ENCODE data around the gene PTPRA.

PTPRA gene

GRCh38 chr20:2995796-2996195, 122.5 kb downstream of the PTPRA start:
- H3K4me3 ChIP-seq (ENCODE audit: low read depth, low read length) = no peak overlapping the region
- DNase-seq (ENCODE audit: low read depth) = no peak
- TF ChIP-seq, protein P1, sequence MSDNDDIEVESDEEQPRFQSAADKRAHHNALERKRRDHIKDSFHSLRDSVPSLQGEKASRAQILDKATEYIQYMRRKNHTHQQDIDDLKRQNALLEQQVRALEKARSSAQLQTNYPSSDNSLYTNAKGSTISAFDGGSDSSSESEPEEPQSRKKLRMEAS (IDR thresholded peaks at IDR 0.05; ENCODE audit: low read depth, low read length) = no peak
- TF ChIP-seq, protein P2, sequence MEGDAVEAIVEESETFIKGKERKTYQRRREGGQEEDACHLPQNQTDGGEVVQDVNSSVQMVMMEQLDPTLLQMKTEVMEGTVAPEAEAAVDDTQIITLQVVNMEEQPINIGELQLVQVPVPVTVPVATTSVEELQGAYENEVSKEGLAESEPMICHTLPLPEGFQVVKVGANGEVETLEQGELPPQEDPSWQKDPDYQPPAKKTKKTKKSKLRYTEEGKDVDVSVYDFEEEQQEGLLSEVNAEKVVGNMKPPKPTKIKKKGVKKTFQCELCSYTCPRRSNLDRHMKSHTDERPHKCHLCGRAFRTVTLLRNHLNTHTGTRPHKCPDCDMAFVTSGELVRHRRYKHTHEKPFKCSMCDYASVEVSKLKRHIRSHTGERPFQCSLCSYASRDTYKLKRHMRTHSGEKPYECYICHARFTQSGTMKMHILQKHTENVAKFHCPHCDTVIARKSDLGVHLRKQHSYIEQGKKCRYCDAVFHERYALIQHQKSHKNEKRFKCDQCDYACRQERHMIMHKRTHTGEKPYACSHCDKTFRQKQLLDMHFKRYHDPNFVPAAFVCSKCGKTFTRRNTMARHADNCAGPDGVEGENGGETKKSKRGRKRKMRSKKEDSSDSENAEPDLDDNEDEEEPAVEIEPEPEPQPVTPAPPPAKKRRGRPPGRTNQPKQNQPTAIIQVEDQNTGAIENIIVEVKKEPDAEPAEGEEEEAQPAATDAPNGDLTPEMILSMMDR (IDR thresholded peaks at IDR 0.05; ENCODE audit: low read depth, low read length) = no peak
- TF ChIP-seq MYC (IDR thresholded peaks at IDR 0.05; ENCODE audit: low read depth, low read length) = no peak
- TF ChIP-seq POLR2A (IDR thresholded peaks at IDR 0.05; ENCODE audit: extremely low read depth, insufficient read length) = no peak

DNA sequence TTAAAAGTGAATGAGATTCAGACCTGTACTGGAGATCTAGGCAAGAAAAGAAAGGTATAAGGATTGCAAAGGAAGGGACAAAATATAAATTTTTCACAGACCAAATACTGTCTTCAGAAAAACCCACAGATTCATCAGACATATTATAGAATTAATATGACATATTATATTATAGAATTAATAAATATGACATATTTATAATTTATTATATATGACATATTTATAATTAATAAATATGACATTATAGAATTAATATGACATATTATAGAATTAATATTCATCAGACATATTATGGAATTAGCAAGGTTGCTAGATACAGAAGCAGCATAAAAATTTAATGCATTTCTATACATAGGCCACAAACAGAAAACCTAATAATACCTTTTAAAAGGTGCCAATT, 125.4 kb downstream of the PTPRA start:
- TF ChIP-seq POLR2A (IDR thresholded peaks at IDR 0.05; ENCODE audit: extremely low read depth, insufficient read length) (no peak), MYC (IDR thresholded peaks at IDR 0.05; ENCODE audit: low read depth, low read length) (no peak)
- TF ChIP-seq, protein P1 (IDR thresholded peaks at IDR 0.05; ENCODE audit: low read depth, low read length) = no peak
- TF ChIP-seq, protein P2 (IDR thresholded peaks at IDR 0.05; ENCODE audit: low read depth, low read length) = no peak
- no peak for DNase-seq (ENCODE audit: low read depth)
- no peak overlapping the region for H3K4me3 ChIP-seq (ENCODE audit: low read depth, low read length)

DNA sequence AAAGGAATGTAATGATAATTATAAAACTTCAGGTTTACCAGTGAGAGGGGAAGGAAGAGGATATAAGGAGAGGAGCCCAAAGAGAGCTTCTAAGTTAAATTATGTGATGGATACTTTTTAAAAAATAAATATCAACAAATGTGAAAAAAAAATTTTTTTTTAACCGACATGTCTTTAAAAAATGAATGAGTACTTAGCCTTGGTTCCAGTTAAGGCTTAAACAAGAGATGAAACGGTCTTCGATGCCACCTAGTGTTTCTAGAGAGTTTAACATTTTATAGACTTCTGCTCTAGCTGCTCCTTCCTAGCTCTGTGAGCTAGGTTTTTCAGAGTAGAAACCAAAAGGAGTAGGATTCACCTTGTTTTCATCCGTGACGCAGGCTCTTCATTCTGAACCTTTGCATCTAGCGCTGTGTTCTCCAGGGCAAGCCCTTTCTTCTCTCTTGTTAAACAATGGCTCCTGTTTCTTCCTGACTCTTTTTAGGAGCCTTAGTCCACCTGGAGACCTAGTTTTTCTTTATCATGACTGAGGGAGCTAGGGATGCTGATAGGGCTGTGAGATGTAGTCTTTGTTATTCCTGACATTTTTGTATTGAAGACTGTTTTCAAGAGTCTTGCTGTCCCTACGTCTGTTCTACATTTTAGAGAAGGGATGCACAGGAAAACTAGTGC, 127.7 kb downstream of the PTPRA start:
- peak; percentile 76 for DNase-seq (ENCODE audit: low read depth)
- TF ChIP-seq, protein P2 (IDR thresholded peaks at IDR 0.05; ENCODE audit: low read depth, low read length) = peak; percentile 37
- TF ChIP-seq, protein P1 (IDR thresholded peaks at IDR 0.05; ENCODE audit: low read depth, low read length) = no peak
- TF ChIP-seq MYC (IDR thresholded peaks at IDR 0.05; ENCODE audit: low read depth, low read length) (0 out of 2 replicates have a peak, but pooled peaks have one; percentile 13), POLR2A (IDR thresholded peaks at IDR 0.05; ENCODE audit: extremely low read depth, insufficient read length) (no peak)
- H3K4me3 ChIP-seq (ENCODE audit: low read depth, low read length) = no peak overlapping the region

DNA sequence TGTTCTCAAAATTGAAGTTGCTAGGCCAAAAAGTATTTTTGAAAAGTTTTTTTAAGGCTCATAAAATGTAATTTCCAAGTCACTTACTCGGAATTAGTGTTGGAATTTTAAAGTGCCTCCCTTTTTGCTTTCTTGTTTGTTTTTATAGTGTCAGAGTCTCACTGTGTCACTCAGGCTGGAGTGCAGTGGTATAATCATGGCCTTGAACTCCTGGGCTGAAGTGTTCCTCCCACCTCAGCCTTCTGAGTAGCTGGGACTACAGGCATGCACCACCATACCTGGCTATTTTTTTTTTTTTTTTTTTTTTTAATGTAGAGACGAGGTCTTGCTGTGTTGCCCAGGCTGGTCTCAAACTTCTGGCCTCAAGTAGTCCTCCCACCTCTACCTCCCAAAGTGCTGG, 130.1 kb downstream of the PTPRA start:
- no peak overlapping the region for H3K4me3 ChIP-seq (ENCODE audit: low read depth, low read length)
- DNase-seq (ENCODE audit: low read depth) = no peak
- TF ChIP-seq POLR2A (IDR thresholded peaks at IDR 0.05; ENCODE audit: extremely low read depth, insufficient read length) (no peak), MYC (IDR thresholded peaks at IDR 0.05; ENCODE audit: low read depth, low read length) (no peak)
- TF ChIP-seq, protein P1 (IDR thresholded peaks at IDR 0.05; ENCODE audit: low read depth, low read length) = no peak

DNA sequence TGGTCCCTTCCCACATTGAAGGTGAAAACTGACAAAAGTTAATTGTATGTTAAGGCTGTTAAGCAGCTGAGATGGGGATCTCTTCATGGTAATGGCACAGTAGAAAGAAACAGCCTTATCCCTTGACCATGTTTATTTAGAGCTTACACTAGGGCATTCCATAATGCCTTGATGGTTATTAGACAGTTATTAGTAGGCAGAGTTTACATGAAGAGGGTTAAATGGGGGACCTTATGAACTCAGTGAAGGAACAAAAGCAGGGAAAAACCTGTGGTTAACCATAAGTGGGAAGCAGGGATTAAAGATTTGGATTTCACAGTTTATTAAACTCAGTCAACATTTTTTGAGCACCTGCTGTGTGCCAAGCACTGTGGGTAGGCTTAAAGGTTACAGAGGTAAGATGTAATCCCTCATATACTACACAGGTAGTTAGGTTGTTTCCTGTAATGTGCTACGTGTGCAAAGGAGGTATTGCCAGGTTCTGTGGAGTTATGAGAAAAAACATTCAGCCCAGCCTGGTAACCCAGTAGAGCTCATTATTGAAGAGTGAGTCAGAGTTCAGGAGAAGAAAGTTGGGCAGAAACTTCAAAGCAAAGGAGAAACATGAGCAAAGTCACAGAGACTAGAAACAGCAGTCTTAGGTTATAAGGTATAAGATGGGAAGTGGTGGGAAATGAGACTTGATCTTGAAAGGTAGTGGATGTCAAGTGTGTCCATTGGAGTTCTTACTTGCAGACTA, 137.9 kb downstream of the PTPRA start:
- no peak overlapping the region for H3K4me3 ChIP-seq (ENCODE audit: low read depth, low read length)
- no peak for DNase-seq (ENCODE audit: low read depth)
- TF ChIP-seq, protein P2 (IDR thresholded peaks at IDR 0.05; ENCODE audit: low read depth, low read length) = no peak
- no peak for TF ChIP-seq POLR2A (IDR thresholded peaks at IDR 0.05; ENCODE audit: extremely low read depth, insufficient read length)
- TF ChIP-seq MYC (IDR thresholded peaks at IDR 0.05; ENCODE audit: low read depth, low read length) = no peak
- TF ChIP-seq, protein P1 (IDR thresholded peaks at IDR 0.05; ENCODE audit: low read depth, low read length) = no peak

DNA sequence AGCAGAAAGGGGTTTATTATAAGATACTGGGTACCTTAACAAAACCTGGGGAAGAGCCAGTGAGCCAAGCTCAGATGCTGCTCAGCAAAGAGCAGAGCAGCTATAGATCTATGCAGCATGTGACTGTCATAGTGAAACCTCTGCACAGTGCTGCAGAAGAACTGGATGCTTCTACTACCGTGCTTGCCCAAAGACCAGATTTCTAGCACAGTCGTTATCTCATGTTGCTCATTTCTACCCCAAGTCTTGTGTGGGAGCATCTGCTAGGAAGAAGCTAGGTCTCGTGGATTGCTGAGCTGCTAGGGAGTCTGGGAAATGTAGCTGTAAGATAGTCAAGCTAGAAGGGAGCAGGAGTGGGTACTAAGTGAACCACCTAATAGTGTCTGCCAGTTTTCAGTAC, 138.5 kb downstream of the PTPRA start:
- no peak for DNase-seq (ENCODE audit: low read depth)
- TF ChIP-seq, protein P1 (IDR thresholded peaks at IDR 0.05; ENCODE audit: low read depth, low read length) = no peak
- TF ChIP-seq, protein P2 (IDR thresholded peaks at IDR 0.05; ENCODE audit: low read depth, low read length) = no peak
- TF ChIP-seq POLR2A (IDR thresholded peaks at IDR 0.05; ENCODE audit: extremely low read depth, insufficient read length) (no peak), MYC (IDR thresholded peaks at IDR 0.05; ENCODE audit: low read depth, low read length) (no peak)
- no peak overlapping the region for H3K4me3 ChIP-seq (ENCODE audit: low read depth, low read length)
